ENCODE measurements around the gene CPLX1. TPM values are rescaled to one million over a fixed set of nuclear protein-coding genes. Genes with fewer than 3 reads are reported as not detected.

The CPLX1 gene
- total and polyA plus RNA-seq, 7 donors, result 0.44 to 2.3 (median 1.4) TPM

DNA sequence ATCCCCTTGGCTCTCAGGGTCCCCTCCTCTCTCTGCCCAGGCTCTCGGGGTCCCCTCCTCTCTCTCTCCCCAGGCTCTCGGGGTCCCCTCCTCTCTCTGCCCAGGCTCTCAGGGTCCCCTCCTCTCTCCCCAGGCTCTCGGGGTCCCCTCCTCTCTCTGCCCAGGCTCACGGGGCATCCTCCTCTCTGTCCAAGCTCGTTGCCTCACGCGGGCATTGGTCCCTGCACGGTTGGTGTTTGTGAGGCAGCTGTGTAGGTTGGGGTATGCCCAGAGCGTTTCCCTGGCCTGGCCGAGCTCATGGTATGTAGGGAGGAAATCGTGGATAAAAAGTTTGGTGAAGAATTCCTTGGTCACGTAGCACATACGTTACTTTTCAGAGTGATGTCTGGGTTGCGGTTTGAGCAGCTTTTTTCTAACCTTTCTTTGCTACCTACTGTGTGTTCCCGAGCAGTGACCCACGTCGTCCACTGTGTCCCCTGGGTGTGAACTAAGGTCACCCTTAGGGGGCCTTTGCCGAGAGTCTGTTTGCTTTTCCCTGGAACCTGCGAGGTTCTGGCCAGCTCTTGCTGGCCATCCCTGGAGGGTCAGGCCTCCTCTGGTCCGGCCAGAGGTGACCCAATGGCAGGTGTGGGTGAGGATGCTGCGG is 83.7 kb downstream of the CPLX1 start:
- DNase-seq (no peak), ATAC-seq (peak in 1 of 4 donors; percentile 33)
- intact Hi-C loops (cut with DNase I), result loop anchor here in 1 of 2 donors (5.0 kb wide), 2 partner anchors 190 to 245 kb away; partner anchors contain the start of genes GAK, IDUA and TMEM175
- TF ChIP-seq, protein P1, sequence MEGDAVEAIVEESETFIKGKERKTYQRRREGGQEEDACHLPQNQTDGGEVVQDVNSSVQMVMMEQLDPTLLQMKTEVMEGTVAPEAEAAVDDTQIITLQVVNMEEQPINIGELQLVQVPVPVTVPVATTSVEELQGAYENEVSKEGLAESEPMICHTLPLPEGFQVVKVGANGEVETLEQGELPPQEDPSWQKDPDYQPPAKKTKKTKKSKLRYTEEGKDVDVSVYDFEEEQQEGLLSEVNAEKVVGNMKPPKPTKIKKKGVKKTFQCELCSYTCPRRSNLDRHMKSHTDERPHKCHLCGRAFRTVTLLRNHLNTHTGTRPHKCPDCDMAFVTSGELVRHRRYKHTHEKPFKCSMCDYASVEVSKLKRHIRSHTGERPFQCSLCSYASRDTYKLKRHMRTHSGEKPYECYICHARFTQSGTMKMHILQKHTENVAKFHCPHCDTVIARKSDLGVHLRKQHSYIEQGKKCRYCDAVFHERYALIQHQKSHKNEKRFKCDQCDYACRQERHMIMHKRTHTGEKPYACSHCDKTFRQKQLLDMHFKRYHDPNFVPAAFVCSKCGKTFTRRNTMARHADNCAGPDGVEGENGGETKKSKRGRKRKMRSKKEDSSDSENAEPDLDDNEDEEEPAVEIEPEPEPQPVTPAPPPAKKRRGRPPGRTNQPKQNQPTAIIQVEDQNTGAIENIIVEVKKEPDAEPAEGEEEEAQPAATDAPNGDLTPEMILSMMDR (IDR thresholded peaks at IDR 0.05), result no peak
- Histone ChIP-seq H3K4me3 (no peak overlapping the region), H3K27me3 (ENCODE audit: insufficient read depth in 3 of 3, low read length in 2 of 3) (no peaks in the 10 kb centered on the region), H3K27ac (no peak overlapping the region), H3K9me3 (no peaks in the 10 kb centered on the region), H3K36me3 (ENCODE audit: insufficient read depth in 1 of 2, low read depth in 1 of 2) (peaks cover 2 to 40% of the 10 kb centered on the region in 2 donors), H3K4me1 (no peaks in the 10 kb centered on the region)
- 76 to 80% (median 76%) methylated on average over 21 of the region's 21 CpGs for WGBS, 3 donors

DNA sequence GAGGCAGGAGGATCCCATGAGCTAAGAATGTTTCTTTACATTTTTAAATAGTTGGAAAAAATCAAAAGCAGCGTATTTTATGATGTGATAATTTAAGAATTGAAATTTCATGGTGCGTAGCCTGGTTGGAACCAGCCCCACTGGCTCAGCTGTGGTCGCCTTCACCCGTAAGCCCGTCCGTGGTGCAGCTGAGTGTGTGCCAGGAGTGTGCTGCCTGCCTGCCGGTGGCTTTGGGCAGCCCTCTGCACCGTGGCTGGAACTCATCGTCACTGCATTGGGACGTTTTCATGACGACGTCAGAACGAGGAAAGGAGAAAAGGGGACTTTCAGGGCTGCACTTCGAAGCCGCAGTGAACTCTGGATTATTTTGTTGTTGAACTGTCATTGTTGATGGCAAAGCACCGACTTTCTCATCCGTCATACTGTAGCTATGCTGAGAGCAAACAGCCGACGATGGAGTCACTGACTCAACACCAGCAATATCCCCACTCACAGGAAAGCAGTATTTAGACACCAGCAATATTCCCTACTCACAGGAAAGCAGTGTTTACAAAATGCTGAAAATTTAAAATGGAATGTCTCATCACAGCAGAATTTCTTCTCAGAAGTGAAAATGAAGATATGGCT is 85.2 kb downstream of the CPLX1 start:
- no peak overlapping the region for H3K27ac ChIP-seq
- TF ChIP-seq, protein P1 (IDR thresholded peaks at IDR 0.05), result no peak
- peak in 1 of 2 donors; percentile 45 for DNase-seq

DNA sequence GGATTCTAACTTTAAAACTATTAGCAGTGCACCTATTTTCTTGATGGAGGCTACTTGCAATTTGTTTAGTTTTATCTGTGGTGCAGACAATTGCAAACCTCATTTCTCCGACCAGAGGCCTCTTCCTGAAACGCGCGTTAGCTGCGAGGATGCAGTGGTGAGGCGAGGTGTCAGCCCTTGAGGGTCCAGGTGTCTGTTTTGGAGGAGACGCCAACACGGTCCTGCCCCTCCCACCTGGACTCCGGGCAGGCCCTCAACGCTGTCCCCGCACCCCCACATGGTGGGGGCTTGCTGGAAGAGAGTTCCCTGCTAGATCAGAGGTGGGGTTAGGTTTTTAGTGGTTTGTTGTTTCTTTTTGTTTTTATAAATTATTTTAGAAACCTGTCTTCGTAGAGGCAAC is 85.9 kb downstream of the CPLX1 start:
- TF ChIP-seq, protein P1 (IDR thresholded peaks at IDR 0.05), result no peak
- 83 to 85% (median 84%) methylated on average over 12 of the region's 12 CpGs for WGBS, 3 donors
- Histone ChIP-seq H3K4me1 (no peaks in the 10 kb centered on the region), H3K36me3 (ENCODE audit: insufficient read depth in 1 of 2, low read depth in 1 of 2) (peaks cover 2 to 59% of the 10 kb centered on the region in 2 donors), H3K4me3 (no peak overlapping the region), H3K27me3 (ENCODE audit: insufficient read depth in 3 of 3, low read length in 2 of 3) (no peaks in the 10 kb centered on the region), H3K9me3 (no peaks in the 10 kb centered on the region), H3K27ac (no peak overlapping the region)
- ATAC-seq (no peak), DNase-seq (no peak)
- intact Hi-C loops (cut with DNase I), result loop anchor here in 1 of 2 donors (5.0 kb wide), 2 partner anchors 192 to 247 kb away; partner anchors contain the start of genes GAK, IDUA and TMEM175

More for the DNA sequence above, 85.2 kb downstream of the CPLX1 start:
- no peak overlapping the region for H3K4me3 ChIP-seq
- H3K4me1 ChIP-seq, result no peaks in the 10 kb centered on the region
- no peaks in the 10 kb centered on the region for H3K27me3 ChIP-seq (ENCODE audit: insufficient read depth in 3 of 3, low read length in 2 of 3)
- peaks cover 2 to 51% of the 10 kb centered on the region in 2 donors for H3K36me3 ChIP-seq (ENCODE audit: insufficient read depth in 1 of 2, low read depth in 1 of 2)
- no peaks in the 10 kb centered on the region for H3K9me3 ChIP-seq
- 52 to 68% (median 56%) methylated on average over 19 of the region's 19 CpGs for WGBS, 3 donors
- no peak for ATAC-seq
- intact Hi-C loops (cut with DNase I), result loop anchor here in 1 of 2 donors (5.0 kb wide), 2 partner anchors 192 to 247 kb away; partner anchors contain the start of genes GAK, IDUA and TMEM175

DNA sequence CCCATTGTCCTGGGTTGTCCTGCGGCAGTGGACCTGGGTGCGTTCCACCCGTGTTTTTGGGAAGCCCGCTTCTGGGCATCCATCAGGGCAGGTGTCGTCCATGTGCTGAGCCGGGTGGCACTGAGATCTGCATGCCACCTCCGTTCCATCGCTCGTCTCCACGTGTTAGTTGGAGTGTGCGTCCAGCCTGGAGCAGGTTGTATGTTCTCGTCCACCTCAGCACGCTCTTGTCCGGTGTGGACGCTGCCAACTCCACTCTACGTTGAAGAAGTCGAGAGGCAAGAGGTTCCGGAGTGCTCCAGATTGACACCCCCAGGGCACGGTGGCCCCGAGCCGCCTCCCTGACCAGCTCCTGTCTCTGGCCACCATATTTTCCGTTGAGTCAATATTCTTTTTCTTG is 86.4 kb downstream of the CPLX1 start:
- intact Hi-C loops (cut with DNase I), result loop anchor here in 1 of 2 donors (10.0 kb wide), 1 partner anchor 255 kb away; the partner anchor contains the start of gene SLC26A1
- DNase-seq, result no peak

More for the DNA sequence above, 86.4 kb downstream of the CPLX1 start:
- Histone ChIP-seq H3K4me3 (no peak overlapping the region), H3K36me3 (ENCODE audit: insufficient read depth in 1 of 2, low read depth in 1 of 2) (peaks cover 6 to 63% of the 10 kb centered on the region in 2 donors), H3K27ac (no peak overlapping the region), H3K9me3 (no peaks in the 10 kb centered on the region), H3K4me1 (no peaks in the 10 kb centered on the region), H3K27me3 (ENCODE audit: insufficient read depth in 3 of 3, low read length in 2 of 3) (no peaks in the 10 kb centered on the region)
- ATAC-seq, result no peak
- TF ChIP-seq, protein P1 (IDR thresholded peaks at IDR 0.05), result no peak
- 94 to 95% (median 94%) methylated on average over 22 of the region's 22 CpGs for WGBS, 3 donors

All from psoas muscle (tissue), 8 donors.